HTERT RPE-1 (cell line): ENCODE results near the gene GRK2.
"Not testable (repeated sequence)": the region's sequence is repeated elsewhere in the genome, so short reads cannot be mapped to it uniquely, and the experiment has no call there.

Experiments used
- in situ Hi-C: fragments of 300-500 bp; cut with MboI; formaldehyde crosslinking; loops from 4 replicates; pipeline ENCODE4 v1.14.3; 2020; ENCODE audit warnings: low sequenced_read_pairs

Gene GRK2

GRCh38 chr11:67266449-67267187, at the start of gene GRK2:
TSS of gene GRK2 (plus strand) at chr11:67266473. CDS start at chr11:67266700, 227 bp downstream.
- in situ Hi-C loops, result no loop called here

- in situ Hi-C loops, result no loop called here
Measured at GRCh38 chr11:67227726-67228125, 38.5 kb upstream of the GRK2 start.

DNA sequence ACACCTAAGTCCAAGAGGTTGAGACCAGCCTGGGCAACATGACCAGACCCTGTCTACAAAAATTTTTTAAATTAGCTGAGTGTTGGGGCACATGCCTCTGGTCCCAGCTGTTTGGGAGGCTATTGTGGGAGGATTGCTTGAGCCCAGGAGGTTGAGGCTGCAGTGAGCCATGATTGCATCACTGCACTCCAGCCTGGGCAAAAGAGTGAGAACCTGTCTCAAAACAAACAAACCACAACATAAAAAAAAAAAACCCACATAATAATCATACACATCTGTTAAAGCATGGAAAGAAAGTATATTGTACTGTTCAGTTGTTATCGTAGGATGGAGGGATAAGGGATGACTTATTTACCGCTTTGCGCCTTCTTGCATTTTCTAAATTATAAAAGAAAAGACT, 35.9 kb upstream of the GRK2 start:
- in situ Hi-C loops, result no loop called here

- in situ Hi-C loops, result no loop called here
Measured at GRCh38 chr11:67230886-67231285, 35.4 kb upstream of the GRK2 start.

- in situ Hi-C loops, result no loop called here
Measured at GRCh38 chr11:67233584-67234190, 32.6 kb upstream of the GRK2 start.

DNA sequence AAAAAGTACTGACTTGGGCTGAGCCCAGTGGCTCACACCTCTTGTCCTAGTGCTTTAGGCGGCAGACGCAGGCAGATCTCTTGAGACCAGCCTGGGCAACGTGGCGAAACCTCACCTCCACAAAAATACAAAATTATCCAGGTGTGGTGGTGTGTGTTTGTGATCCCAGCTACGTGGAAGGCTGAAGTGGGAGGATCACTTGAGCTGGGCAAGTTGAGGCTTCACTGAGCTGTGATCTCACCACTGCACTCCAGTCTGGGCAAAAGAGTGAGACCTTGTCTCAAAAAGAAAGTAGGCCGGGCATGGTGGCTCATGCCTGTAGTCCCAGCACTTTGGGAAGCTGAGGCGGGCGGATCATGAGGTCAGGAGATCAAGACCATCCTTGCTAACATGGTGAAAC, 31.7 kb upstream of the GRK2 start:
- in situ Hi-C loops, result not testable (repeated sequence)

- in situ Hi-C loops, result no loop called here
Measured at GRCh38 chr11:67237574-67237973, 28.7 kb upstream of the GRK2 start.

- in situ Hi-C loops, result no loop called here
Measured at GRCh38 chr11:67238894-67239782, 27.1 kb upstream of the GRK2 start.

- in situ Hi-C loops, result no loop called here
Measured at GRCh38 chr11:67239783-67240575, 26.3 kb upstream of the GRK2 start.

DNA sequence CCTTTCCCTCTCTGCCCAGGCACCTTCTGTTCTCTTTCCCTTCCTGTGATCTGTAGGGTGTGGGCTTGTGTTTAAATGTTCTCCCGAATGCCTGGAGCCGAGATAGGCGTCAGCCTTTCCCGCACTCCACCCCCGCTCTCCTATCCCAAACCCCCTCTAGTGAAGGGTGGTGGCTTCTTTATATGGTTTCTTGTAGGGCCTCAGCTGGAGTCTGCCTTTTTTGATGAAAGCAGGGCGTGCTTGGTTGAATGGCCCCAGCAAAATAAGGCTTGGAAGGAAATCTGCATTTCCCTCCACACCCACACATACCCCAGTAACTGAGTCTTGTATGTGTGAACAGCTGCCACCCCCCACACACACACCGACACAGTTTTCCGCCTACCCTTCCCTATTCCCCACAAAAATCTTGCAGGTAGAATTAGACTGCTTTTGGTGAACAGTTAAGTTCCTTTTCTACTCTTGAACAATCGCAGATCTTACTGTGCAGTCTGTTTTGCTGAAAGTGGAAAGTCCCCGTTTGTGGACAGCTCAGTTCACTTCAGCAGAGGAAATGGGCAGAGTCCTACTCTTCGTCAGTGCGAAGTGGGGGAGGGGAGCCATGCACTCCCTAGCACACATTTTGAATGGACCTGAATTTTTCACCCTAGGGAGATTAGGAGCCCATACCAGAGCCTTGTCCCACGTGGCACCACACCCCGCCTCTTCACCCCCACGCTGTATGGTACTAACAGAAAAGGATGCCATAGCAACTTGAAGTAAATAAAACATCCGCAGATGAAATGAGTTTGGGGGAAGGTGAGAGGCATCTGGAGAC, 25.5 kb upstream of the GRK2 start:
- in situ Hi-C loops, result no loop called here

GRCh38 chr11:67242548-67242947, 23.7 kb upstream of the GRK2 start:
- in situ Hi-C loops, result no loop called here

DNA sequence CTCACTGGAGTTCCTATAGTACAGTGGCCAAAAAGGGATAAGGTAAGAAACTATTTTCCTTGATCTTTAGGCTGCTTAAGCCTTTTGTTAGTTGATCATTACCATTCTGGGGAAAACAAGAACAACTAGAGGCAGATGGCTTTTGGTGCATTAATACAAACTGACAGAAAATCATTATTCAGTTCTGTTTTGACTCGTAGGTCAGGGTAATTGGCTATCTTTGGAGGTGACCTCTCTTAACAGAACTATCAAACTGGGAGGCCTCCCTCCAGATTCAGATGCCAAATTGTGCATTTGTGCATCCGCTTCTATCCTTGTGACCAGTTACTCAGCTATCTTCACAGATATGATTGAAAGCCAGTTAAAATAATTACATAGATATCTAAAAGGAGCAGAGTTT, 23.2 kb upstream of the GRK2 start:
- in situ Hi-C loops, result no loop called here

- in situ Hi-C loops, result no loop called here
Measured at GRCh38 chr11:67245046-67245445, 21.2 kb upstream of the GRK2 start.

DNA sequence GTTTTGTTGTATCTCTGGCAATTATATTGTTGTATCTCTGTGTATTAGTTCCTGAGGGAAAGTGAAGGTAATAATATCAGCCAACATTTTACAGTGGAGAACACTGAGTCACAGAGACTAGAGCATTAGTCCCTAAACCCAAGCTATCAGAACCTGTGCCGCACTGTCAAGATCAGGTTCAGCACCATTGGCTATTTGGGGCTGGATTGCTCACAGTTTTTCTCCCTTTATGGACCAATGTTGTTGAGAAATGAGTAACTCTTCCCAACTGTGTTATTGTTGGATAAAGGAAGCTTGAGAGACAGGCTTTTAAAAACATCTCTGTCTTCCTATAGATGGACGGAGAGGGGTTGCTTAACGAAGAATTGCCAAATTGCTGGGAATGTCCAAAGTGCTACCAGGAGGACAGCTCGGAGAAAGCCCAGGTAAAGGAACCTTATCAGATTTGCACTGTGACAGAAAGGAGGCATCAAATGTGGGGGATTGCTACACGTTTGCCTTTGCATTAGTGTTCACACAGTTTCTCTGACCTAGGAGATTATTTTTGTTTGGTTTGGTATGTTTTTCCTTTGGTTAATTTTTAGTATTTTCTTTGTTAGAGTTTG, 18.2 kb upstream of the GRK2 start:
- in situ Hi-C loops, result no loop called here

- in situ Hi-C loops, result no loop called here
Measured at GRCh38 chr11:67248653-67249052, 17.6 kb upstream of the GRK2 start.

DNA sequence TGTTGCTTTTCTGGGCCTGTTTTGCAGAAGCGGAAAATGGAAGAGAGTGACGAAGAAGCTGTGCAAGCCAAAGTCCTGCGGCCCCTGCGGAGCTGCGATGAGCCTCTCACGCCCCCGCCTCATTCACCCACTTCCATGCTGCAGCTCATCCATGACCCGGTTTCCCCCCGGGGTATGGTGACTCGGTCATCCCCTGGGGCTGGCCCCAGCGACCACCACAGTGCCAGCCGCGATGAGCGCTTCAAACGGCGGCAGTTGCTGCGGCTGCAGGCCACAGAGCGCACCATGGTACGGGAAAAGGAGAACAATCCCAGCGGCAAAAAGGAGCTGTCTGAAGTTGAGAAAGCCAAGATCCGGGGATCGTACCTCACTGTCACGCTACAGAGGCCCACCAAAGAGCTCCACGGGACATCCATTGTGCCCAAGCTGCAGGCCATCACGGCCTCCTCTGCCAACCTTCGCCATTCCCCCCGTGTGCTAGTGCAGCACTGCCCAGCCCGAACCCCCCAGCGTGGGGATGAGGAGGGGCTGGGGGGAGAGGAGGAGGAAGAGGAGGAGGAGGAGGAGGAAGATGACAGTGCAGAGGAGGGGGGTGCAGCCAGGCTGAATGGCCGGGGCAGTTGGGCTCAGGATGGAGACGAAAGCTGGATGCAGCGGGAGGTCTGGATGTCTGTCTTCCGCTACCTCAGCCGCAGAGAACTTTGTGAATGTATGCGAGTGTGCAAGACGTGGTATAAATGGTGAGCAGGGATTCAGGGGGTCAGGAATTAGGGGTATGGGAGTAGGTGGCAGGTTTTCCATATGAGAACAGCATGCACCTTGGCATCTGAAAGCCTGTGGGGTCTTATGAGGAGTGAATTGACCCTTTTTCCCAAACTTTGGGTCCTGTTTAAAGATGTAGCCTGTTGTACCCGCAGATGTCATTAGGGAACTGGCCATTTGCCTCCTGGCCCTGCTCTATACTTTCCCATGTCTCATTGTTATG, 15.9 kb upstream of the GRK2 start:
- in situ Hi-C loops, result no loop called here

GRCh38 chr11:67251841-67252240, 14.4 kb upstream of the GRK2 start:
- in situ Hi-C loops, result no loop called here

DNA sequence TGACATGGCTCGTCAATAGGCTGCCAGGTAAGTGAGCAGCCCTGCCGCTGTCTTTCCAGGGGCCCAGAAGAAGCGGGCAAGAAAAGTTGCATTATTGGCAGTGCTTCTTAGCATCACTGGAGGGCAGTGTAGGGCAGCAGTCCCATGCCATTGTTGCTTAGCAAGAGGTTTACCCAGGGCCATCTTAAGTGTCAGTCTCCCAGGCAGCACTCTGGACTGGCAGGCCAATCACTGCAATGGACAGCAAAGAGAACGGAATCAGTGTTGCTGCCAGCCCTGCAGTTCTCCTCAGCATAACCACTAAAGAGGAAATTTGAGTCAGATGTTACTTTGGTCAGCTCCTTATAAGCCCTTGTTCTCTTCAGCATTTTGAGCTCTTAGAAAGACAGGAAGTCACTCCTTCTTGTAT, 13.4 kb upstream of the GRK2 start:
- in situ Hi-C loops, result no loop called here
